ENCODE measurements around the gene CFAP43.
A peak's percentile ranks its signal among the peaks of the same experiment; 100 is the strongest.
"Not testable (repeated sequence)": the region's sequence is repeated elsewhere in the genome, so short reads cannot be mapped to it uniquely, and the experiment has no call there.

CFAP43 gene

DNA sequence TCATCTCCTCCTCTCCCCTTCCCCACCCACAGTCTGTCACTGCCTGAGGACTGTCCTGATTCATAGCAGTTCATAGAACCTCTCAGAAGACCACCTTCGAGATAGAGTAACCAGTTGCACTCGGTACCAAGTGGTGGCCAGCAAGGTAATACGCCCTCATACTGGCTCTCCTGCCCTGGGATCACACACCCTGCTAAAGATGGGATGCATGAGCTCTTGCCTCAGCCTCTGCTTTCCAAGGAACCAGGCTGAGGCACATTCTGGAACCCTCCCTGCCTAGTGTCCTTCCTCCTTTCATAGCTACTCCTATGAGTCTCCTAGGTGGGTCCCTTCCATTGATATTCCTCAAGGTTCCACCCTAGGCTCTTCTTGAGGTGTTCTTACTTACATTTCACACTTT lies 15.5 kb downstream of the CFAP43 start:
- no peak for FAIRE-seq

DNA sequence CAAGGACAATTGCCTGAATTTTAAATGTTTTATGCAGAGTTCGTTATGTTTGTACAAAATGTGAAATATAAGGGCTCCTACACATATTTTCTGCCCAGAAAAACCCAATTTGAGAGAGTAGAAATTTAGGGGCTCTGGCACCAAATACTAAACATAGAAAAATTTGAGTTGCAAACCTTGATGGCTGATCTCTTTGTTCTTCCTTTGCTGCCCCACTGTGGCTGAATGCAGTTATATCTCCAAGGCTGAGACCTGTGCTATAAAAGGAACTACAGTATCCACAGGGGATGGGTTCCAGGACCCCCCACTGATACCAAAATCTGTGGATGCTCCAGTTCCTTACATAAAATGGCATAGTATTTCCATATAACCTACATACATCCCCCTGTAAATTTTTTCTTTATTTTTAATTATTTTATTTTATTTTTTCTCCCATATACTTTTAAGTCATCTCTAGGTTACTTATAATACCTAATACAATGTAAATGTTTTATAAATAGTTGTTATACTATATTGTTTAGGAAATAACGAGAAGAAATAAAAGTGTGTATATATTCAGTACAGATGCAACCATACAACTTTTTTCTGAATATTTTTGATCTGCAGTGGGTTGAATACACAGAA lies 22.5 kb downstream of the CFAP43 start:
- FAIRE-seq, result peak; percentile 92

DNA sequence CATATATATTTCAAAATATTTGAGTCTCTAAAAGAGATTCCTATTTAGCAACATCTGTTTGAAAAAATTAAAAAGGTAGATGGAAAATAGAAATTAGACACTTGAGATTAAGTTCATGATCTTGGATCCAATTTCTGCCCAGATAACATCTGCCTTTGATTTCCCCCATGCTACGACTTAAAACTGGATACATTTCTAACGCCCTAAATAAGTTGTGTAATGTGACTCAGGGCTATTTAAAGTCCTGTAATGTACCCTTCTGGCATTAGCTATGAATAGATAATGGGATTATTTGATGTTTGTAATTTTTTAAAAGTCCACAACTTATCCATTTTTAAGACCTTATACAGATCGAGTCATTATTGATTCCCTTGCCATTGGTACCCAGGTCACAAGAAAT lies 23.4 kb downstream of the CFAP43 start:
- FAIRE-seq, result no peak

DNA sequence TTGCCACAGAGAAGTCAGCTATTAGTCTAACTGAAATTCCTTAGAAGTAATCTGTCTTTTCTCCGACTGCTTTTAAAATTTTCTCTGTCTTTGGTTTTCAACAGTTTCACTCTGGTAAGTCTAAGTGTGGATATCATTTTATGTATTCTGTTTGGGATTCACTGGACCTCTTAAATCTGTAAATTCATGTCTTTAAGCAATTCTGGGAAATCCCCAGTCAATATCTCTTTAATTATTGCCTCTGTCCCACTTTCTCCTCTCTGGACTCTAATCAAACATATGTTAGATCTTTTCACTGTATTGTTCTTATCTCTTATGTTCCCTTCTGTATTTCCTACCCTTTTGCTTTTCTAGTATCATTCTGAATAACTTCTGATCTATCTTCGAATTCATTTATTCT lies 29.9 kb downstream of the CFAP43 start:
- no peak for FAIRE-seq

DNA sequence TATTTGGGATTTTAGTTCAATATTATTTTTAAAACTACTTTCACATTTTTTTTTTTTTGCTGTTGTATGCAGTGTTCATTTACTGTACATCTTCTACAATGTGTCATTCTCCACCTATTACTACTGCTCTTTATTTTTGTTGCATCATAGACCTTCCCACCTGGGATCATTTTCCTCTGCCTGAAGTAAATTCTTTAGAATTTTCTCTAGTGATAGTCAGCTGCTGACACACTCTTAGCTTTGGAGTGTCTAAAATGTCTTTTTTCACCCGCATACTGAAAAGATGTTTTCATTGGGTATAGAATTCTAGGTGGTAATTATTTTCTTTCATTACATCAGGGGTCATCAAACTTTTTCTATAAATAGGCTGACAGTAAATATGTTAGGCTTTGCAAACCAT lies 30.5 kb downstream of the CFAP43 start:
- FAIRE-seq, result no peak

DNA sequence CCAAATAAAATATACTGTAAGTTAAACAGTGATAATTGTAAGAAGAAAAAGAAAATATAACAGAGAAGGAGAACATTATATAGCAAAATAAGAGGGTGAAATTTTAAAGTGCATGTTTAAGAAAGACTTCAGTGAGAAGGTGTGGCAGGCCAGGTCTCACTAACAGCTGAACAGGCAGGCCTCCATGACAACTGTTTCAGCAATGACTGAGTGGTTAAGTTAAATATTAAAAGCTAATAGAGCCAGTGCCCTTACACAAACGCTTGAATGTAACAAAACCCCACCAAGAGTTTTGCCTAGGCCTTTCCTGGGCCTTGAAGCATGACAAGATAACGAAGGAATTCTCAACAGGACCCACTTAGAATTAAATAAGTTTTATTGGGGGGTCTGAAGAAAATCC lies 32.6 kb downstream of the CFAP43 start:
- FAIRE-seq, result no peak

DNA sequence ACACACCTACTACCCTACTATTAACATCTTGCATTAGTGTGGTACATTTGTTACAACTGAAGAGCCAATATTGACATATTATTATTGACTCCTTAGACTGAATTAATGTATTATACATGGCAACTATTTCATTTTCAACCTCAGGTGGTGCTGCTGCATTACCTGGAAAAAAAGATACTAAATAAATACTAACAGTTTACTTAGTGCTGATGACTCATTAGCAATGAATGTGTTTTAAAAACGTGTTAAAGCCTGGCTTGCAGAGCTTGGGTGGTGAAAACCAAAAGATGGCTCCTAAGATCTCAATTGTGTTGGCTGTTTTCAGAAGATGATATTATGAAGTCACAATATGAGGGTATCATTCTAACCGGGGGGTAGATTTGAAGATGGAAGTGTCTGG lies 34.8 kb downstream of the CFAP43 start:
- peak; percentile 99 for FAIRE-seq

DNA sequence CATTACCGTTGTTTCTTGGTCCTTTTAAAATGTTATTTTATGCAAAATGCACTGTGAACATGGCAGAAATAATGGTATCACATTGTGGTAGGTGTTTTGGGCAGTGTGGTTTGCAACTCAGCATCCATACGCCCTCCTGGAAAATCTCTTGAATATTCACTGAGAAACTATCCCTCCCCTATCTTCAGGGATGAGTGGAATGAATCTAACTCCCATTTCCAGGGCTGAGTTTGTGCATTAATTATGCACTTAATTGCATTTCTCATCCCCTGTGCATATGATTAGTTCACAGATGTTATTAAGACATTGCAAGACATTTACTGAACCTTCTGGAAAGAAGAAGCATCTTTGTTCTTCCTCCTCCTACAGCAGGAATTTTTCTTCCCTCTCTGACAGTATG lies 36.5 kb downstream of the CFAP43 start:
- no peak for FAIRE-seq

DNA sequence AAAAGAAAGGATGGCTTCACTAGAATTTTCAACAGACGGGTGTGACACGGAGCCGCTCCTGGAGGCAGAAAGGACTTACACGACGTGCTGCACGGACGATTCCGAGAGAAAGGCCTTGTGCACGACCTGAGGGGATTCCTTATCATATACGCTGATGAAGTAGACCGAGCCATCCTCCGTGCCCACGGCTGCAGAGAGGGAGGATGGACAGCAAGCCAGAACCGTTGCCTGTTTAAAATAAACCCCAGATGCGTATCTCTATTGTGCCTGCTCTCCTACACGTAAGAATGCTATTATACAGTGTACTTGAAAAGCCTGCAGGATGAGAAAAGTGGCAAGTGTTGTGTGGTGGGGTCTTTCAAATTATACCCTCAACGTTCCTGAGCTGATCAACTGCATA lies 38.4 kb downstream of the CFAP43 start:
- FAIRE-seq, result no peak

DNA sequence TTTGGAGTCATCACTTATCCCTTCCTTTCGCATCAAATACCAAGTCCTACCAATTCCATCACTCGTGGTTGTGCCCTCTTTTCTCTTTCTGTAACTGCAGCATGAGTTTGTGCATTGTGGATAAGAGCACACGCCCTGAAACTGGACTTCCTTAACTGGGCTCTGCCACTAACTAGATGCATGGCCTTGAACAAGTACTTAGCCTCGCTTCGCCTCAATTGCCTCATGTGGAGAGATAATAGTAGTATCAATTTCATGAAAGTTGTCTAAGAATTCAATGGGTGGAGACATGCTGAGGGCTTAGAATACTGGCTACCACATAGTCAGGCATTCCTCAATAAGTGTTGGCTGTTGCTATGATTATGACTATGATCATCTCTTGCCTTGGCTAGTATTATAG lies 41.5 kb downstream of the CFAP43 start:
- no peak for FAIRE-seq

DNA sequence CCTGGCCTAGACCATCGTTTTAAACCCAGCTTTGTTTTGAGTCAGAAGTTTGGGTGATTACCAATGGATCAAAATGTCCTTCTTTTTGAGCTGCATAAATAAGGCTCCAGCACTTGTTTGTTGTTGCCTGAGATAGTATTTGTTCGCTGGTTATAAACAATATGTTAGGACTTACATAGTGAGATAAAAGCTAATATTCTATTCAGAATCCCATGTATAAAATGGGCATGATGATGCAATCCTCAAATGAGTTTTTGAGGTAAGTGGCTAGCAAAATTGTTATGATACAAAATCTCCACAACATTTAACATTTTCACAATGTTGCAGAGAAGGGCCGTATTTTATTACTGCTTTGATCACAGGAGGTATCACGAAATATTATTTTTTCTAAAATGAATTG lies 48.5 kb downstream of the CFAP43 start:
- FAIRE-seq, result no peak

DNA sequence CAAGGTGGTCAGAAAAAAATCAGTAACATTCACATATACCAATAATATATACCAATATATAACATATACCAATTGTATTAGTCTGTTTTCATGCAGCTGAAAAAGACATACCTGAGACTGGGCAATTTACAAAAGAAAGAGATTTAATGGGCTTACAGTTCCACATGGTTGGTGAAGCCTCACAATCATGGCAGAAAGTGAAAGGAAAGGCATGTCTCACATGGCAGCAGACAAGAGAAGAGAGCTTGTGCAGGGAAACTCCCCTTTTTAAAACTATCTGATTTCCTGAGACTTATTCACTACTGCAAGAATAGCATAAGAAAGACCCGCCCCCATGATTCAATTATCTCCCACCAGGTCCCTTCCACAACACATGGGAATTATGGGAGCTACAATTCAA lies 58.0 kb downstream of the CFAP43 start:
- FAIRE-seq, result not testable (repeated sequence)

DNA sequence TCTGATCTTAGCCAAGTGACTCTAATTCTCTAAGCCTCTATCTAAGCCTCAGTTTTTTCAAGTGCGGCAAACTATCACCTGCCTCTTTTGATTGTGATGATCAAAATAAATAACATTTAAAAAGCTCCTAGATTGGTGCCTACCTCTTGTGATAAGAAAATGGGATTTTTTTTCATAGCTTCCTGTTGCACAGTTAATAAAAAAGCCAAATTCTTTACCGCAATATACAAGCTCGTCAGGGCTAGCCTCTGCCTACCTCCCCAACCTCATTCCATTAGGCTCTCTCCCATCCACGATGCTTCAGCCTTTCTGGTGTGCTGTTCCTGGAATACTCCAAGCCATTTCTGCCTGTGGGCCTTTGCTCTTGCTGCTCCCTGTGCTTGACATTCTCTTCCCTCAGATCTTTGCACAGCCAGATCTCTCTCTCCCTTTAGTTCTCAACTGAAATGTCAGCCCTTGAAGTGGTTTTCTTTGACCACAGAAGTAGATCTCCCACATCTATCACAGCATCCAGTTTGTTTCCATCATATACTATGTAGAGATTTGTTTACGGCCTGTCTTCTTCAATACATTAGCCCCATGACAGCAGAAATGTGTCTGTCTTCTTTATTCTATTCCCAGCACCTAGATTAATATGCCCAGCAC lies 61.4 kb downstream of the CFAP43 start:
- FAIRE-seq, result no peak

DNA sequence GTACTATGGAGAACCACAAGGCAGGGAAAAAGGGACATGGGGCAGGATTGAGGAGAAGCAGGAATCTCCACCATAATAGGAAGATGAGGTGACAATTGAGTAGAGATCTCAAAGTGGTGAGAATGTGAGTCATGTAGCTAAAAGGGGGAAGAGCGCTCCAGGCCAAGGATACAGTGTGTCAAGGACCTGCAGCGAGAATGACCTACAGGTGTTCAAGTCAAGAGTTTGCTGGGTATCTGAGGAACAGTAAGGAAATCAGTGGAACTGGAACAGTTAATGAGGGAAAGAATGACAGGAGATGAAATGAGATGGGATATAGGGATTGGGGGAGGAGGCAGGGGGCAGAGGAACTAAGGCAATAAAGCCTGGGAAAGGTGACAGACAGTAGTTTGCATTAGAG lies 76.6 kb downstream of the CFAP43 start:
- no peak for FAIRE-seq

DNA sequence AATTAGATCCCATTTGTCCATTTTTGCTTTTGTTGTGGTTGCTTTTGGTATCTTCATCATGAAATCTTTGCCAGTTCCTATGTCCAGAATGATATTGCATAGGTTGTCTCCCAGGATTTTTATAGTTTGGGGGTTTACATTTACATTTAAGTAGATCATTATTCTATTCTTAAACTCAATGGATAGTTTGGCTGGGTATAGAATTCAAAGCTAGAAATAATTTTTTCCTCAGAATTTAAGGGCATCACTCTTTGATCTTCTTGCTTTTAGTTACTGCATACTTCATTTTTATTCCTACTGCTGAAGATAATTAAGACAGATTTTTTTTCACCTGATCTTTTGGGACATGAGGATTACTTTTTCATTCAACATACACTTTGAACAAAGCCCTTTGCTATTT lies 80.4 kb downstream of the CFAP43 start:
- no peak for FAIRE-seq

DNA sequence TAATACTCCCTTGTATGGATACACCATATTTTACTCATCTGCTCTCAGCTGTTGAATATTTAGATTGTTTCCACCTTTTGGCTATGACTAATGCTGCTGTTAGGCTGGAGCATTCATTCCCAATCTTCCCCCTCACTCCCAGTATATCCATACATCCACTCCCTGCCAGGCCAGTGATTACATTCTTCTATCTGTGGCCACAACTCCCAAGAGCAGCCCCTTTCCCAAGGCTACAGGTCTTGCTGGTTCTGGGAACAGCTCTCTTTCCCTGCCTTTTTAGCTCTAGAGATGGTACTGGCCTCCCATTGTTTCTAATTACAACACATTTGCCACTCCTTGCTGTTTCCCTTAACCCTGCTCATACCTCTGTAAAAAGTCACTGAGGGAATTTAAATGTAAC lies 82.0 kb downstream of the CFAP43 start:
- no peak for FAIRE-seq

DNA sequence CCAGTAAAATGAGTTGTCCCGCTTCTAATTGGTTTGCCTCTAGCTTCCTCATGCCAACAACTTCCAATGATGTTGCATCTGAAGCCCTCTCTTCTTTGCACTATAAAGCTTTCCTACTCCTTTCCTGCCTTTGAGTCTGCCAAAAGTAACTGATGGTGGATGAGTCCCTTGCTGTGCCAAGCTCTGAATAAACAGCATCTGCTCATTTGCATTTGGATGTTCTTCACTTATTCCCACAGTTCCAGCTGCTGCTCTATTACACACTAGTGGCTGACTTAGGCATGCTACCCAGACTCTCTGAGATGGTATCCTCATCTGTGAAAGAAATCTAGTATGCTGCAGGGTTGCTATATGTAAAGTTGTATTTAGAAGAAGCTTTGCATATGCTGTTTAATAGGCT lies 85.3 kb downstream of the CFAP43 start:
- FAIRE-seq, result no peak

DNA sequence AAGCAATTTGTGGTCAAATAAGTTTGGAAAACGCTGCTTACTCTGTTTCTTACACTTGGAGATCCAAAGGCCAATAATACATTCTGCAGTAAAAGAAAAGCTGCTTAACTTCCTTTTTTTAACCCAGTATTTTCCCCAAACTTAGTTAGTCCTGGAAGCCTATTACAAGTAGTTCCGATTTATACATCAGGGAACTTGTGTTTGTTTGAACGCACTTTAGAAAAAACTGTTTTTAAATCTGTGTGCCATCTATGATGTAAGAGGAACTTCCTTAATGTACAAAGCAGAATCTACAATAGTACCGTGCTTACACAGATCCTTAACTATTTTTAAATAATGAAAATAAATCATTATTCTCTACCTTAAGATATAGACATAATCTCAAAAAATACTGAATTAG lies 87.2 kb downstream of the CFAP43 start:
- no peak for FAIRE-seq

DNA sequence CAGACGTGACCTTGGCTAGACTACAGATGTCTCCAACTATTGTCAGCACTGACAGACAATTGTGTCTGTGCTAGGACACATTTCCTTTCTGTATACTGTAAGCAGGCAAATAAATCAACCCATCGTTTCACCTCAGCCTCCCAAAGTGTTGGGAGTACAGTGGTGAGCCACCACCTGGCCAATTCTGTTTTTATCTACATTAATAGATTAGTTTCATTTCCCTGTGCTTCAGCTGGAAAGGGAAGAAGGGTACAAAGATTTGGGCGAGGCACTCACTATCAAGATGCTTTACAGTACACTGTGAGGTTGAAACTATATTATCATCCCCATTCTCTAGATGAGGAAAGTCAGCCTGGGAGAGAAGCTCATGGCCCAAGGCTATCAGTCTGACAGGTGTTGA lies 88.3 kb downstream of the CFAP43 start:
- no peak for FAIRE-seq

DNA sequence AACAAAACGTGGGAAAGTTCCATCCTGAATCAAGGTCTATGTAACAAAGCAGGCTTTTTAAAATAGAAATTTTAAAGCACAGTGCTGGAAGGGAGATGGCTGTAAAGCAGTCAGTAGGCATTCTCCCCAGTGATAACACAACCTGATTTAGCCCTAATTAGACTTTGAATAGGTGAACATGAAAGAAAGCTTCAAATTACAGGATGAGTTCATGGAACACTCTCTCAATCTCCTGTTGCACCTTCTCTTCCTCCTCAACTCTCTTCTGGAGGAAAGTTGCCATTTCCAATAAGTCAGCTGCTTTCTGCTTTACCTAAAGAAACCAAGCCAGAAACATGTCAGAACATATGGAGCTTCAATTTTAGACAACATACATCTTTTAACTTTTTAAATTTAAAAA lies 90.1 kb downstream of the CFAP43 start:
- no peak for FAIRE-seq

DNA sequence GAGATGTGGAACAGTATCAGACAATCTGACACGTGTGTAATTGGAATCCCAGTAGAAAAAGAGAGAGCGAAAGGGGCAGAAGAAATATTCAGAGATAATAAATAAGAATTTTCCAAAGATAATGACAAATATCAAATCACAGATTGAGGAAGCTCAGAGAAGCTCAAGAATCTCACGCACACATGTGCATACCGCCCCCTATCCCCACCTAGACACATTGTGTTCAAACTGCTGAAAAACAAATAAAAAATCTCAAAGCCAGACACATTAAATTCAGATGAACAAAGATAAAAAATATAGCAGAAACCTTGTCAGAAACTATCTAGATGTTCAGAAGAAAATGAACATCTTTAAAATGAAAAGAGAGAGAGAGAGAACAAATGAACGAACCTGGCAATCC lies 92.9 kb downstream of the CFAP43 start:
- FAIRE-seq, result no peak

DNA sequence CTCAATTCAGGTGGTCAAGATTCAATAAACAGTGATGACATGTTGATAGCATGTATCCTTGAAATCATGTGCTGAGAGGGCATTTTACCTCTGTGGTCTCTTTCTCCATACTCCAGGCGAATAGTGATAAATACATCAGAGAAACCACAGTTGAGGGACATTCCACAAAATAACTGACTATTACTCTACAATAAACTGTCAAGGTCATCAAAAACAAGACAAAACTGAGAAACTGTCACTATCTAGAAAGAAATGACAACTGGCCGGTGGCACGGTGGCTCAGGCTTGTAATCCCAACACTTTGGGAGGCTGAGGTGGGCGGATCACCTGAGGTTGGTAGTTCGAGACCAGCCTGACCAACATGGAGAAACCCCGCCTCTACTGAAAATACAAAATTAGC lies 94.0 kb downstream of the CFAP43 start:
- FAIRE-seq, result no peak

DNA sequence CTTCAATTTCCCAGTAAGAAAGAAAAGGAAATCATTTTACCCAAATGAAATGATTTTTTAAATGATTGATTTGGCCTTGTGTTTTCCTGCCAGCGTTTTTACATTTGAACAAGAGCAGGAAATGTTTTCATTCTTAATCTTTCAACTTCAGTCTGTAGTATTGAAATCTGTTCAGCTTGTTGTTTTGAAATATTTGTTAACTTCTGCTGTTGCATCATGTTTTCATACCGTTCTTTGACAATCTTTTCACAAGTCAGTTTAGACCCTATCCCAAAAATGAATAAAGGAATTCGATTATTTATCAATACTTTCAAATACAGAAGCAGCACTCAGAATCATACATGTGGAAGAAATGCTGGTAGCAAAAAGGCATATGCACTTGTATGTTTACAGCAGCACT lies 102.1 kb downstream of the CFAP43 start:
- FAIRE-seq, result no peak

DNA sequence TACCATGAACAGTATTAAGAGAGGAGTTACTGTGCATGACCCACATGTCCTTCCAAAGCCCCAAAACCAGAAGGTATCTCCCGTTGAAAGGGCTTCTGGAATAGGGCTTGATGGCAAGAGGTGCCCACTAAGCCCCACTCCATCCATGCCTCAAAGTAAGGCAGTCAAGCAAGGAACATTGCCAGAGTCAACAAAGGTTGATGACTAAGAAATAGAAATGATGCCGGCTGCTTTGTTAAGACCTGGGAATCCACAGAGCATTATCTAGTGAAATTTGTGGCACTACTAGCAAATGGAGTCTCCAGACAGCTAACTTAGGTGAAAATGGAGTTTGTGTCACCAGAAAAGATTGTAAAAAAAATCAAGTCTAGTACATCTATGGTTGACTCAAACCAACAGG lies 104.0 kb downstream of the CFAP43 start:
- no peak for FAIRE-seq

DNA sequence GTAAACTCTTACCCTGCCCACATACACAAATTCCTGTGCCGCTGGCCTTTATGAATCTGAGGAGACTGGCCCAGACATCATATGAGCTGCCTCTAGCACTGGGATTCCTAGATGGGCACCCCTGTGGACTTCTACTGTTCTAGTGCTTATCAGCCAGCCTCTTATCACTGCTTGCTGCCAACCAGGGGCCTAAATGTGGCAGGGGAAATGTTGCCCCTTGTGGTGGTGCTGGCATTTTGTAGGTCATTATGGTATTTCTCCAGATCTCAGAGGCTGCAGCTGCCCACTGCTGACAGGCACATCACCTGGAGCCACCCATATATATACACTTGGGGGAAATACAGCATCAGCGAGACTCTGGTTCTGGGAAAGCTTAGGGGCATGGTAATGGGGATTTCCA lies 104.8 kb downstream of the CFAP43 start:
- no peak for FAIRE-seq

All from islet of Langerhans (tissue), 1 donor.